Karpas-422 (cell line): ENCODE data around the gene DENND1B. TPM values are rescaled to one million over a fixed set of nuclear protein-coding genes. Genes with fewer than 3 reads are reported as not detected.

ENCODE experiments used
- DNase-seq: peaks from one replicate; pipeline ENCODE4 v3.0.0-alpha.2; 2015
- H2AFZ ChIP-seq: fragments of 200-600 bp; sonication (generic); 2 replicates; pipeline ENCODE4 v1.6.1; 2014; ENCODE audit warnings: antibody characterized with exemption, low read length, mixed read lengths
- H3K27ac ChIP-seq: fragments of 200-600 bp; sonication (generic); 2 replicates; pipeline ENCODE4 v1.5.1; 2014; ENCODE audit warnings: mild to moderate bottlenecking, low read length, moderate library complexity
- H3K27me3 ChIP-seq: fragments of 200-600 bp; sonication (generic); 2 replicates; pipeline ENCODE4 v1.6.1; 2014; ENCODE audit warnings: low read length, mixed read lengths
- H3K36me3 ChIP-seq: fragments of 200-600 bp; sonication (generic); 2 replicates; pipeline ENCODE4 v1.6.1; 2014; ENCODE audit warnings: low read length, mixed read lengths; ENCODE audit not compliant: insufficient read depth
- H3K4me1 ChIP-seq: fragments of 200-600 bp; sonication (generic); 2 replicates; pipeline ENCODE4 v1.6.1; 2014; ENCODE audit warnings: mild to moderate bottlenecking, low read length, mixed read lengths
- H3K4me2 ChIP-seq: fragments of 200-600 bp; sonication (generic); 2 replicates; pipeline ENCODE4 v1.6.1; 2014; ENCODE audit warnings: low read length, low read depth, mild to moderate bottlenecking; ENCODE audit not compliant: poor library complexity, severe bottlenecking
- H3K4me3 ChIP-seq: fragments of 200-600 bp; sonication (generic); 2 replicates; pipeline ENCODE4 v1.5.1; 2014; ENCODE audit warnings: mild to moderate bottlenecking, antibody characterized with exemption, low read length, mixed read lengths
- H3K79me2 ChIP-seq: fragments of 200-600 bp; sonication (generic); 2 replicates; pipeline ENCODE4 v1.6.1; 2014; ENCODE audit warnings: mild to moderate bottlenecking, low read length, mixed read lengths
- H3K9ac ChIP-seq: fragments of 200-600 bp; sonication (generic); 2 replicates; pipeline ENCODE4 v1.6.0; 2014; ENCODE audit warnings: low read length
- H3K9me2 ChIP-seq: fragments of 200-600 bp; sonication (generic), shearing (Covaris generic); replicated peaks from 2 replicates; pipeline ENCODE4 v1.6.0; 2014; ENCODE audit warnings: mild to moderate bottlenecking, low read length, moderate library complexity; ENCODE audit not compliant: insufficient read depth
- H3K9me3 ChIP-seq: fragments of 300-700, 200-600 bp; sonication (generic); 2 replicates; pipeline ENCODE4 v1.6.1; 2014; ENCODE audit warnings: low read length, mixed read lengths
- H4K20me1 ChIP-seq: fragments of 200-600 bp; sonication (generic); 2 replicates; pipeline ENCODE4 v1.6.1; 2014; ENCODE audit warnings: mild to moderate bottlenecking, antibody characterized with exemption, low read length, low read depth; ENCODE audit not compliant: insufficient read depth
- total RNA-seq: library from RNA; depleted of rRNA; stranded (reverse); fragments of >200 nt; shearing (Covaris generic); gene quantifications from 2 replicates; pipeline ENCODE4 v1.2.3, GENCODE V29; 2014; ENCODE audit warnings: low replicate concordance

DENND1B gene
- total RNA-seq, 1 experiment from 2014 or later: 36.0 TPM

DNA sequence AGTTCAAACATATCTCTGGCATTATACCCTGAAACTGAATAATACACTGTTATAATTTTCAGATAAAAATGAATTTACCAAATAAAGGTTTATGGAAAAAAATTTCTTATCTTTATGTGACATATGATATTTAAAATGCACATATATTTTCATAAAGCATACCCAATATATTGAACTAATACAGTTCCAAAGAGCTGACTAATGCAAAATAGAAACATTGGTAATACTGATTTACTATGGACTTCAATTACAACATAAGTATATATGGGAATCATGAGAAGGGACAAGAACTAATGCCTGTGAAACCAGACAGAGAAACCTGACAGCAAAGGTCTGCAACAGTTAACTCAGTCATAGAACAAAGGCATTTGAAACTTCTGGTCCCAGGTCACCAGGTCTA, 153.5 kb downstream of the DENND1B start:
- Histone ChIP-seq H3K4me1 (peaks cover 42% of the 10 kb centered on the region), H3K9me2 (no peaks in the 10 kb centered on the region), H3K79me2 (peaks cover 23% of the 10 kb centered on the region; the same call in 1 of the 2 replicates), H3K4me2 (no peak overlapping the region), H2AFZ (no peak overlapping the region), H3K27me3 (no peaks in the 10 kb centered on the region), H4K20me1 (no peaks in the 10 kb centered on the region), H3K4me3 (no peak overlapping the region), H3K9ac (no peak overlapping the region), H3K9me3 (no peaks in the 10 kb centered on the region), H3K27ac (no peak overlapping the region), H3K36me3 (no peaks in the 10 kb centered on the region)
- no peak for DNase-seq

DNA sequence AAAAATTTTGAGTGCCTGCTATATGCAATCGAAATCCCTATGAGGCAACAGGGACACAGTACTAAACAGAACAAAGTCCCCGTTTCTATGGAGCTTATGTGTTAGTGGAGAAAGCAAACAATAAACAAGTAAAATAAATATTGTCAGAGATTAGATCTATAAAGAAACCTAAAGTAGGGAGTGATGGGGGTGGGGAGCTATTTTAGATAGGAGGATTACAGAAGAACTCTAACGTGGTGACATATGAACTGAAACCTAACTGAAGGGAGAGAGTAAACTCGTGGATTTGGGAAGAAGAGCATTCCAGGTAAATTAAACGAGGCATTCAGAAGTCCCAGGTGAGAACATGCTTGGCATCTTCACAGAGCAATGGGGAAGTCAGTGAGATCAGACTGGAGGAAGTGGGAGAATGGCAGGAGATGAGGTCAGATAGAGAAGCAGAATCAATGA, 154.5 kb downstream of the DENND1B start:
- no peak overlapping the region for H3K4me3 ChIP-seq

DNA sequence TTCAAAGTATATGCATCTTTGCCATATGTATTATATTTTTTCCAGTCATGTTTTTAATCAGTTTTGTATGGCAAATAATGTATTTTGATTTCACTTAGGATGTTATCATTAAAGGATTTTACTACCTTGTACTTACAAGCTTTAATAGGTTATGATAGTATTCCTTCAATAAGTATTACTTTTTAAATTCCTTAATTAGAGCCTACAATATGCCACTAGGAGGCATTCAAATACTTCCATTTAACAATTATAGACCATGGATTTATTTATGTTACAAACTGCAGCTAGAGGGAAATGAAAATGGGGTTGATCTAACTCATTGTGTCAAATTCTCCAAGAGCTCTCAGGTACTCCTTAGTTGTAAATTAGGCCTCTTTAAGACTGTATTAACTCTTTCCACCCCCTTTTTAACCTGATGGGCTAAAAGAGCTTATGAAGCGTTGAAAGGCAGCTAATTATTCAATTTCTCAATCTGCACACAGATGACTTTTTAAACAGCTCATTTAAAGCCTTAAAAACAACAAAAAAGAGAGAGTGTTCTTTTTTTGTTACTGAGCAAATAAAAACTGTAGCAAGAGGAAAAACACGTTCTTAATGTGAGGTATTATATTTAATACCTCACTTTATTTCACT, 156.2 kb downstream of the DENND1B start:
- H3K9me2 ChIP-seq: no peaks in the 10 kb centered on the region
- H3K27ac ChIP-seq: peak overlapping the region; percentile 31
- peaks cover 23% of the 10 kb centered on the region; the same call in 1 of the 2 replicates for H3K79me2 ChIP-seq
- no peaks in the 10 kb centered on the region for H3K27me3 ChIP-seq
- peak; percentile 66 for DNase-seq
- H4K20me1 ChIP-seq: no peaks in the 10 kb centered on the region
- no peak overlapping the region for H3K4me3 ChIP-seq
- peaks cover 50% of the 10 kb centered on the region for H3K4me1 ChIP-seq
- no peak overlapping the region for H3K4me2 ChIP-seq
- H3K9ac ChIP-seq: no peak overlapping the region
- H2AFZ ChIP-seq: no peak overlapping the region
- H3K36me3 ChIP-seq: no peaks in the 10 kb centered on the region
- no peaks in the 10 kb centered on the region for H3K9me3 ChIP-seq

More for the DNA sequence above, 154.5 kb downstream of the DENND1B start:
- Histone ChIP-seq H3K4me2 (no peak overlapping the region), H3K36me3 (no peaks in the 10 kb centered on the region), H3K27me3 (no peaks in the 10 kb centered on the region), H3K9me3 (no peaks in the 10 kb centered on the region), H3K79me2 (peaks cover 23% of the 10 kb centered on the region; the same call in 1 of the 2 replicates), H3K4me1 (peaks cover 45% of the 10 kb centered on the region), H3K9me2 (no peaks in the 10 kb centered on the region), H4K20me1 (no peaks in the 10 kb centered on the region), H2AFZ (no peak overlapping the region), H3K9ac (no peak overlapping the region), H3K27ac (no peak overlapping the region)
- no peak for DNase-seq

DNA sequence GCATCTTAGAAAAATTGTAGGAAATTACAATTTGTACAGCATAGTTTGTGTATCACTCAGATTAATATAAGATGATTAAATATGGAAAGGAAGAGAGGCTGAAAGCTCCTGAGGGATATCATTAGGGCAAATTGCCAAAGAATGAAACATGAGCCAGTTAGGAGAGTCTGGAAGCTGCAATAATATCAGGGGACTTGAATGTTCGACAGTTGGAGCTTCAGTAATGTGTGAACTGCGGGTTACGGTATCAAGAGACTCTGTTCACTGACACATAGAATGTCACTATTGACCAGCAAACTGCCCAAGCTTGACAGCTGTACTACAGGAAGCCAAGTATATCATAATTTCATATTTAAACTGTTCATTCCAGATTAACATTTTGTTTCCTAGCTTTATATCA, 157.2 kb downstream of the DENND1B start:
- H3K9ac ChIP-seq: no peak overlapping the region
- no peaks in the 10 kb centered on the region for H4K20me1 ChIP-seq
- H3K4me3 ChIP-seq: no peak overlapping the region

DNA sequence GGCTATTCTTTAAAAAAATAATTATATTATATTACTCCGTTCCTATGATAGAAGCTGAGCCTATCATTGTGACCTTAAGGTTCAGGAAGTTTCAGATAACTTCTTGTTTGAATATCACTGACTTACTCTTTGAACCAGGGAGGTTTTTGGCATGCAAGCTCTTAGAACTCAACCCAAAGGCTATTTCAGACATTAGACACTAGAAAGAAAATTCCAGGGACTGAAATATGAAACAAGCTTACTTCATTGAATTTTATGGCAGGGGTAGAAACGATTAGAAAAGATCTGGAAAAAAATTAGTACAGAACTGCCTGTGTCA, 159.6 kb downstream of the DENND1B start:
- H3K4me3 ChIP-seq: no peak overlapping the region
- no peaks in the 10 kb centered on the region for H4K20me1 ChIP-seq
- peaks cover 48% of the 10 kb centered on the region for H3K4me1 ChIP-seq
- no peak overlapping the region for H3K9ac ChIP-seq
- no peak overlapping the region for H3K27ac ChIP-seq
- peaks cover 4% of the 10 kb centered on the region; the same call in 1 of the 2 replicates for H3K79me2 ChIP-seq
- no peak overlapping the region for H2AFZ ChIP-seq
- H3K36me3 ChIP-seq: no peaks in the 10 kb centered on the region
- no peaks in the 10 kb centered on the region for H3K9me2 ChIP-seq
- DNase-seq: no peak
- H3K27me3 ChIP-seq: no peaks in the 10 kb centered on the region
- H3K9me3 ChIP-seq: no peaks in the 10 kb centered on the region
- H3K4me2 ChIP-seq: no peak overlapping the region

More for the DNA sequence above, 157.2 kb downstream of the DENND1B start:
- Histone ChIP-seq H3K36me3 (no peaks in the 10 kb centered on the region), H3K4me1 (peaks cover 50% of the 10 kb centered on the region), H3K4me2 (peak overlapping the region; percentile 10), H3K9me2 (no peaks in the 10 kb centered on the region), H3K27ac (no peak overlapping the region), H3K27me3 (no peaks in the 10 kb centered on the region), H3K79me2 (peaks cover 22% of the 10 kb centered on the region; the same call in 1 of the 2 replicates), H3K9me3 (no peaks in the 10 kb centered on the region), H2AFZ (no peak overlapping the region)
- DNase-seq: no peak

DNA sequence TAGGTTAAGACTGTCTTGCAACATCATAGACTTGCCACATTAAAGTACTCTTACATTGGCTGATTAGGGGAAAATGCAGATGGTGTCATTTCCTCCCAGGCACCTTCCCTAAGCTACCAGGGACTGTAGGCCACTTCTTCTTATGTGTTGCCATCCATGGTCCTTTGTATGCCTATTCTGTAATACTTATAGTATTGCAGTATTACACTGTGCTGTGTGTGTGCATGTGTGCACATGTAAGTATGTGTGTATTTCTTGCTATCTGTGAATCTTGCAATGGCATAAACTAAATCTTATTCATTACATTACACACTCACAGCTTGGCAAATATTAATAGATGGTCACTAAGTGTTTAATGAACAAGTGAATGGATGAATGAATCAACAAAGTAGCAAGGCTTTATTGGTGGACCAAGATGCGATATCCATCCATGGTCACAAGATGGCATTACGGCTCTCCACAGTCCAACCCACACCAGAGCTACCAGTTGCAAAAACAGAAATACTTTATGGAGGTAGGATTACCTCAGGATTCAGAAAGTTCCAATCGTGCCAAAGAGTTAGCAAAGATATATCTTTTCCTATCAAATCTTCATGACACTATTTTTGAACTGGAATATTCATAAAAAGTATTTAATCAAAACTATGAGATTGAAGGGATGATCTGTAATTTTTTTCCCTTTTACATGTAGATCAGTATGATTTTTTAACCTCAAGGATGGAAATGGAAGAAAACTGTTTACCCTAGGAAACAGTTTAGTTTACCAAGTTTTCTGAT, 160.2 kb downstream of the DENND1B start:
- Histone ChIP-seq H3K27me3 (no peaks in the 10 kb centered on the region), H3K4me1 (peaks cover 42% of the 10 kb centered on the region), H3K4me2 (no peak overlapping the region), H3K36me3 (no peaks in the 10 kb centered on the region), H4K20me1 (no peaks in the 10 kb centered on the region), H2AFZ (no peak overlapping the region), H3K9ac (no peak overlapping the region), H3K27ac (no peak overlapping the region), H3K4me3 (no peak overlapping the region), H3K9me3 (no peaks in the 10 kb centered on the region), H3K9me2 (no peaks in the 10 kb centered on the region), H3K79me2 (peaks cover 3% of the 10 kb centered on the region; the same call in 1 of the 2 replicates)
- DNase-seq: peak; percentile 66

DNA sequence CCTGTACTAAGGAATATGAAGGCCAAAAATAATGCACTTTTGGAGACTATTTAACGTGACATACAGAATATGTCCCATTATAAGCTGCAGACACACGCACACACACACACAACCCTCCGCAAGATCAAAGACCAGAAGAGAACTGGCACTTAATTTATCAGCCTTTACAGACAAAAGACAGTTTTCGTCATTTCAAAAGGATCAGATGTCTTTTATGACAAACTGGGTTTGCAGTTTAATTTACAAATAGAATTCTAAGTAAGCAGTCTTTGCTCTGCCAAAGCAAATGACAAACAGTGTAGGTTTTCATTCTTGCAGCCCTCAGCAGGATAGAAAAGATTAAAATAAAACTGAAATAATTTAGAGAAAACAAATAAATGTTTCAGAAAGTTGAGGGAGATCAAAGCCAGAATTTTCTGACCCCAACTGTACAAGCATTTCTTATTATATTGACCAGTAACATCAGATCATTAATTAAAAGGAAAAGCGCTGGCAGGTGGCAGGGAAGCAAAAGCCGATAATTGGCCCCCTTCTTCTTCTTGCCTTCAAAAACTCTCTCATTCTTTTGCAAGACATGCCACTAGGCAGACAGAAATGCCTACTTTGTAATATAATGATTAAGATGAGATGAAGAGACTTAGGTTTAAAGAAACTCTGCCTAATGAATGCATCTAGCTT, 169.0 kb downstream of the DENND1B start:
- Histone ChIP-seq H3K9me2 (no peaks in the 10 kb centered on the region), H4K20me1 (no peaks in the 10 kb centered on the region), H3K36me3 (no peaks in the 10 kb centered on the region), H3K27me3 (no peaks in the 10 kb centered on the region), H3K4me1 (no peaks in the 10 kb centered on the region), H3K4me2 (no peak overlapping the region), H3K9ac (no peak overlapping the region), H3K9me3 (no peaks in the 10 kb centered on the region), H3K27ac (no peak overlapping the region), H3K79me2 (no peaks in the 10 kb centered on the region), H2AFZ (no peak overlapping the region), H3K4me3 (no peak overlapping the region)
- no peak for DNase-seq

DNA sequence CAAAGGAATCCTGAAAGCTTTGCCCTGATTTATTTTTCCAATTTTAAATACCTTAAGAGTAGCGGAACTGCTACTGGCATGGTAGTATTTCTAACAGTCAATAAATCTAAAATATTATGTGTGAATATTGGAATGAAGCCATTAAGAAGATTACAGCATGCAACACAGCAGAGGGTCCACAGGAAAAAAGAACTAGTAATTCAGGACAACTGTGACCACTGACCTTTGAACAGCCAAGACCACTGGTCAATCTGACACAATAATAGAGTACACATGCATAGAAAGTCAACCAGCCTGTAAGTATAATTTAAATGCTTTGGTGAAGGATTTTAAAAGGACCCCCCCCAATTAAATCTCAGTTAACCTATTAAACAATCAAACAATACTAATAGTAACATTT, 171.0 kb downstream of the DENND1B start:
- Histone ChIP-seq H4K20me1 (no peaks in the 10 kb centered on the region), H3K79me2 (no peaks in the 10 kb centered on the region), H3K27me3 (no peaks in the 10 kb centered on the region), H3K9me2 (no peaks in the 10 kb centered on the region), H3K9me3 (no peaks in the 10 kb centered on the region), H3K4me2 (no peak overlapping the region), H3K36me3 (no peaks in the 10 kb centered on the region), H3K4me3 (no peak overlapping the region), H3K27ac (no peak overlapping the region), H3K4me1 (no peaks in the 10 kb centered on the region), H3K9ac (no peak overlapping the region), H2AFZ (no peak overlapping the region)
- DNase-seq: no peak
